Measurements from ENCODE around the gene P2RY14.
"Not testable (repeated sequence)": the region's sequence is repeated elsewhere in the genome, so short reads cannot be mapped to it uniquely, and the experiment has no call there.

The P2RY14 gene

DNA sequence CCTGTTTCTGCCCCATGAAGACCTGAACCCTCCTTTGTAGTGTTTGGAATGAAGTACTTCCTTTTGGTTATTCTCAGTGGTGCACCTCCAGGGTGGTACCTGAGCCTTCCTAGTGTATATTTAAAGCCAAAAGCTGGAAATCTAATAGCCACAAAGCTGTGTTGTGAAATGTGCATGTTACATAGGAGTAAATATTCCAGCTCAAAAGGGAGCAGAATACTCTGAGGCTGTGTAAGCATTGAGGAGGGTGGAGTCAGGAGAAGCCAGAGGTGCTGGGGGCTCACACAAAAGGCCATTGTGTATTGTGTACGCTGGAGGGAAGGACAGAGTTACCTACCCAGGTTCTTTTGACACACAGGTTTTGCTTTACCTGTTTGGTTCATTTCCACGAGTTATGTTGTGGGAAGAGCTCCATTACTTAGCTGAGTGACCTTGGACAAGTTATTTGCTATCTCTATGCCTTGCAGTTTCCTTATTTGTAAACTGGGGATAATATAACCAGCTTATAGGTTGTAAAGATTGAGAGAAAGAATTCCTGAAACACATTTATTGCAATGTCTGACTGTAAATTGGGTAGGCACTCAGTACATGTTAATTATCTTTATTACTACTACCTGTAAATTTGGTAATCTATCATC is 100.0 kb downstream of the P2RY14 start:
- DNase-seq (ENCODE audit: extremely low spot score), result no peak
- POLR2A ChIA-PET, result no interaction called here
- CTCF ChIA-PET, result interaction anchor here (0.7 to 3.8 kb wide), 9 partner anchors 8 to 122 kb away, joined by 3 to 19 read pairs (median 4); no protein-coding TSS in a partner anchor
- TF ChIP-seq, protein P1, sequence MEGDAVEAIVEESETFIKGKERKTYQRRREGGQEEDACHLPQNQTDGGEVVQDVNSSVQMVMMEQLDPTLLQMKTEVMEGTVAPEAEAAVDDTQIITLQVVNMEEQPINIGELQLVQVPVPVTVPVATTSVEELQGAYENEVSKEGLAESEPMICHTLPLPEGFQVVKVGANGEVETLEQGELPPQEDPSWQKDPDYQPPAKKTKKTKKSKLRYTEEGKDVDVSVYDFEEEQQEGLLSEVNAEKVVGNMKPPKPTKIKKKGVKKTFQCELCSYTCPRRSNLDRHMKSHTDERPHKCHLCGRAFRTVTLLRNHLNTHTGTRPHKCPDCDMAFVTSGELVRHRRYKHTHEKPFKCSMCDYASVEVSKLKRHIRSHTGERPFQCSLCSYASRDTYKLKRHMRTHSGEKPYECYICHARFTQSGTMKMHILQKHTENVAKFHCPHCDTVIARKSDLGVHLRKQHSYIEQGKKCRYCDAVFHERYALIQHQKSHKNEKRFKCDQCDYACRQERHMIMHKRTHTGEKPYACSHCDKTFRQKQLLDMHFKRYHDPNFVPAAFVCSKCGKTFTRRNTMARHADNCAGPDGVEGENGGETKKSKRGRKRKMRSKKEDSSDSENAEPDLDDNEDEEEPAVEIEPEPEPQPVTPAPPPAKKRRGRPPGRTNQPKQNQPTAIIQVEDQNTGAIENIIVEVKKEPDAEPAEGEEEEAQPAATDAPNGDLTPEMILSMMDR (IDR thresholded peaks at IDR 0.05; ENCODE audit: control extremely low read depth, extremely low read depth, low read depth, missing control alignments), result no peak

DNA sequence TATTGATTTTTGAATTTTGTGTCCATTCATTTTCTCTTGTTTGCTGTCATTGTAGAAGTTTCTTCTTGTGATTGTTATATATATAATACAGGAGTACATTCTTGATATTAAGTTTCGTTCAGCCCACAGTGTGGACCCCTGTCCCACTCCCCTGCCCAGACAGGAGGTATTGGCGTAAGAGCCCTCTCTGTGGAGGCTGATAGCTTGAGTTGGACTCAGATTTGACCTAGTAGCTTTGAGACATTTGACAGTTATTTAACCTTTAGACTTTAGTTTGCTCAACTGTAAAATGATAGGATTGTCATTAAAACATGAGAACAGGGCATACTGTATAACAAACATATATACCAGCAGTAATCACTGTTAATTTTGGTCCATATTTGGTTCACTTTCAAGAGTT is 102.4 kb downstream of the P2RY14 start:
- no peak for DNase-seq (ENCODE audit: extremely low spot score)
- ChIA-PET POLR2A (no interaction called here), CTCF (interaction anchor here (1.0 to 1.5 kb wide), 4 partner anchors 9 to 101 kb away, joined by 3 to 4 read pairs (median 3); no protein-coding TSS in a partner anchor)
- TF ChIP-seq, protein P1 (IDR thresholded peaks at IDR 0.05; ENCODE audit: control extremely low read depth, extremely low read depth, low read depth, missing control alignments), result no peak

DNA sequence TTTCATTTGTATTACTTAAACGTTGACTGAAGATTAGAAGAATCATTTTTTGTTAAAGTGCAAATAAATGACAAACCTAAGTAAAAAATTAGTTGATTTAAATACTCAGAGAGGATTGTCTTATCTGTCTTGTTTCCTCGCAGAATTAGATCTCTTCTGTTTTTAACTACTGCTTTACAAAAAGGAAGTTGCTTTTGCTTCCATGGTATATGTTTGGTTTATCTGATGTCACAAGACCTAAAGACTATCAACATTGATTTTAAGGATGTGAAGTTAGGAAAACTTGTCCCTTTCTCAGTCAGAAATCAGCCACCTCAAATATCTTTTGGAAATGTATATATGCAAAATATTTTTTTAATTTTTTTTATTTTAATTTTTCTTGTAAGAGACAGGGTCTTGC is 104.0 kb downstream of the P2RY14 start:
- CTCF ChIA-PET, result interaction anchor here (1.0 to 1.6 kb wide), 4 partner anchors 54 to 108 kb away, joined by 3 to 5 read pairs (median 4); no protein-coding TSS in a partner anchor
- POLR2A ChIA-PET, result no interaction called here
- no peak for DNase-seq (ENCODE audit: extremely low spot score)
- TF ChIP-seq, protein P1 (IDR thresholded peaks at IDR 0.05; ENCODE audit: control extremely low read depth, extremely low read depth, low read depth, missing control alignments), result no peak

DNA sequence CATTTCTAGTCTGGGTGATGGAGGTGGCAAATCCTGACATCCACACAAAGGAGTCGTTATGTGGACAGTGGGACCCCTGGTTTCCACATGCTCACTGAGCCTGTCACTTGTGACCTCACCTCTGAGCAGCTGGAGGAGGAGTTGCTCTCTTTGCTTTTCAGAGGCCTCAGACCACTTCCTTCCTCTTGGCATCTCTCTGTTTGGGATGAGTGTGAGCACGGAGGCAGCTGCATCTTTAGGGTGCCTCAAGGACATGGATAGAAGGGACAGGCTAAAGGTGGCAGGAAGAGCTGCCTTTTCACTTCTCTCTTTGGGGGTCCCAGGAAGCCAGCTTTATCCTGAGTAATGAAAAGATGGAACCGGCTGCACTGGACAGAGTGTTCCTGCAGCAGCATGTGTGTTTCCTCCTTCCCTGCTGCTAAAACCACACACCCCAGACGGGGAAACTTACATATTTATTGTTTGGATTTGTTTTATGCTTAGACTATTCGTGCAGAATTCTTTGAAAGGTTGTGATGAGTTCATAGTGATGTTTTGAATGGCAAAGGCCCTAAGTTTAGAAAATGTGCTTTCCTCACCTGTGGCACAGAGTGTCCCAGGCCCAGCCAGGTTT is 107.1 kb downstream of the P2RY14 start:
- TF ChIP-seq, protein P1 (IDR thresholded peaks at IDR 0.05; ENCODE audit: control extremely low read depth, extremely low read depth, low read depth, missing control alignments), result no peak
- POLR2A ChIA-PET, result no interaction called here
- peak; percentile 22 for DNase-seq (ENCODE audit: extremely low spot score)
- CTCF ChIA-PET, result interaction anchor here (0.6 to 3.7 kb wide), 9 partner anchors 8 to 127 kb away, joined by 3 to 14 read pairs (median 5); partner anchors contain the start of gene P2RY14

DNA sequence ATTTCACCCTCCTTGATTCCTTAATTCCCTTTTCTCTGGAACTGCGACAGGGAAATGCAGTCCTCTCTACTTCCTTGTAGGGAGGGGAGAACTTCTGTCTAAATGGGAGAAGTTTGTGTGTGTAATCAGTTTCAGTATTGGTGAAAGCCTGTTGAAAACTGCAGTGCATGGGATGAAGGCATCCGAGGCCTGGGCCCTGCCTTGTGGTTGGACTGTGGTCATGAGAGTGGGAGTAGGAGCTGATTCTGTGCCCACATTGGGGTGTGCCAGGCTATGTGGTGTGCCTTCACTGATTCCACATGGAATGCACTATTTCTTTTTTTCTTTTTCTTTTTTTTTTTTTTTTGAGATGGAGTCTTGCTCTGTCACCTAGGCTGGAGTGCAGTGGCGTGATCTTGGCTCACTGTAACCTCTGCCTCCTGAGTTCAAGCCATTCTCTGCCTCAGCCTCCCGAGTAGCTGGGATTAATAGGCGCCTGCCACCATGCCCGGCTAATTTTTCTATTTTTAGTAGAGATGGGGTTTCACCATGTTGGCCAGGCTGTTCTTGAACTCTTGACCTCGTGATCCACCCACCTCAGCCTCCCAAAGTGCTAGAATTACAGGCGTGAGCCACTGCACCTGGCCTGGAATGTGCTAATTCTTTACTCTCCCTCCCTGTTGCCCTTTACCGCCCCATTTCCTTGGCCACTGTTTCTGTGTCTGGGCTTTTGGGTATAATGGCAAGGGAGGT is 108.2 kb downstream of the P2RY14 start:
- peak; percentile 29 for DNase-seq (ENCODE audit: extremely low spot score)
- CTCF ChIA-PET, result interaction anchor here (1.6 to 4.3 kb wide), 4 partner anchors 9 to 151 kb away, joined by 6 to 111 read pairs (median 11); partner anchors contain the start of gene P2RY14
- POLR2A ChIA-PET, result not testable (repeated sequence)

DNA sequence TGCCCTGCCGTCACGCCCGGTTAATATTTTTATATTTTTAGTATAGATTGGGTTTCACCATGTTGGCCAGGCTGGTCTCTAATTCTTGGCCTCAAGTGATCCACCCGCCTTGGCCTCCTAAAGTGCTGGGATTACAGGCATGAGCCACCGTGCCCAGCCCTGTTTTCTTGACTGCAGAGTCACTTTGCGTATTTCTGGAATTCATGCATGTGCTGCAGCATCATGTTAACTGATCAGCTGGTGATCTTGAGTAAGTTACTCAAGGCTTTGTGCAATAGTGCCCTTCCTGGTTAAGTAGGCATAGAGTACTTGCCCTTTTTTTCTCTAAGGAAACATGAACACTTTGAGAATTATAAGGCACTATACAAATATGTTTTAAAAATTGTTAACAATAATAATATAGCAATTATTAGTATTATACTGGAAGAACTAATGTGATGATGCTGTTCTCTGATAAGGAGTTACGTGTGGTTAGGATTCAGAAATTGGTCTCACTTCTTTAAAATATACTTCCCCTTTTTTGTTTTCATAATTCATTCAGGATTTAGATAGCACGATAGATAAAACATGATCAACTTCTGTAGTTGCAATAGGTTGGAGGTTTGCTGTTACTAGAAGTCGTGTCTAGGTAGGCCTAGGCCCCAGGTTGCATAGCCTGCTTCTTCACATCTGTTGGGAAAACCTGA is 108.9 kb downstream of the P2RY14 start:
- peak; percentile 24 for DNase-seq (ENCODE audit: extremely low spot score)
- POLR2A ChIA-PET, result no interaction called here
- CTCF ChIA-PET, result interaction anchor here (1.3 to 4.3 kb wide), 26 partner anchors 9 to 669 kb away, joined by 3 to 111 read pairs (median 8); partner anchors contain the start of gene P2RY14
- TF ChIP-seq, protein P1 (IDR thresholded peaks at IDR 0.05; ENCODE audit: control extremely low read depth, extremely low read depth, low read depth, missing control alignments), result no peak
